Endothelial cell (in vitro differentiated cells): ENCODE measurements around the gene ZEB2. TPM values are rescaled to one million over a fixed set of nuclear protein-coding genes. Genes with fewer than 3 reads are reported as not detected.

Experiments
- DNase-seq: peaks from one replicate; pipeline ENCODE4 v3.0.0; 2021; ENCODE audit warnings: low spot score
- H3K27ac Mint-ChIP-seq: one replicate; pipeline ENCODE4 v1.8.0; 2021; ENCODE audit warnings: mixed read lengths, inconsistent platforms; ENCODE audit not compliant: unreplicated experiment
- H3K27me3 Mint-ChIP-seq: one replicate; pipeline ENCODE4 v1.8.0; 2021; ENCODE audit warnings: mild to moderate bottlenecking, moderate library complexity, mixed read lengths, inconsistent platforms; ENCODE audit not compliant: unreplicated experiment
- H3K36me3 Mint-ChIP-seq: one replicate; pipeline ENCODE4 v1.8.0; 2021; ENCODE audit warnings: mild to moderate bottlenecking, low read depth, mixed read lengths, inconsistent platforms; ENCODE audit not compliant: unreplicated experiment
- H3K4me1 Mint-ChIP-seq: one replicate; pipeline ENCODE4 v1.8.0; 2021; ENCODE audit warnings: mild to moderate bottlenecking, mixed read lengths, inconsistent platforms; ENCODE audit not compliant: unreplicated experiment
- H3K4me3 Mint-ChIP-seq: one replicate; pipeline ENCODE4 v1.8.0; 2021; ENCODE audit warnings: mild to moderate bottlenecking, mixed read lengths, inconsistent platforms; ENCODE audit not compliant: unreplicated experiment
- H3K9me3 Mint-ChIP-seq: one replicate; pipeline ENCODE4 v1.8.0; 2021; ENCODE audit warnings: mixed read lengths, inconsistent platforms; ENCODE audit not compliant: unreplicated experiment
- CTCF ChIP-seq: fragments of 200-600 bp; sonication (generic); IDR thresholded peaks from one replicate; pipeline ENCODE4 v1.5.0; 2021; ENCODE audit warnings: antibody characterized with exemption; ENCODE audit not compliant: unreplicated experiment
- total RNA-seq: library from RNA; stranded (reverse); fragmentation: NEBNext Ultra II Directional; extraction: Animal tissue kit (Norgen Biotek cat#: 25700); gene quantifications from one replicate; pipeline ENCODE4 v1.2.1, GENCODE V29; 2021; ENCODE audit not compliant: unreplicated experiment

The ZEB2 gene
- total RNA-seq, 1 donor from 2014 or later = 109 TPM

- Mint-ChIP-seq H3K4me3 (no peak overlapping the region), H3K9me3 (no peaks in the 10 kb centered on the region), H3K4me1 (peaks cover 15% of the 10 kb centered on the region), H3K27me3 (no peaks in the 10 kb centered on the region), H3K36me3 (peaks cover 6% of the 10 kb centered on the region), H3K27ac (no peak overlapping the region)
- no peak for TF ChIP-seq CTCF
- DNase-seq = no peak
Observed at GRCh38 chr2:144504218-144504641, 15.7 kb downstream of the ZEB2 start.

- Mint-ChIP-seq H3K4me1 (peaks cover 12% of the 10 kb centered on the region), H3K36me3 (peaks cover 2% of the 10 kb centered on the region), H3K4me3 (no peak overlapping the region), H3K27ac (no peak overlapping the region), H3K27me3 (no peaks in the 10 kb centered on the region), H3K9me3 (no peaks in the 10 kb centered on the region)
- DNase-seq = no peak
- TF ChIP-seq CTCF = no peak
Observed at GRCh38 chr2:144503242-144503641, 16.7 kb downstream of the ZEB2 start.

- Mint-ChIP-seq H3K9me3 (no peaks in the 10 kb centered on the region), H3K4me3 (no peak overlapping the region), H3K27ac (no peak overlapping the region), H3K4me1 (peaks cover 8% of the 10 kb centered on the region), H3K27me3 (no peaks in the 10 kb centered on the region), H3K36me3 (no peaks in the 10 kb centered on the region)
- TF ChIP-seq CTCF = no peak
- no peak for DNase-seq
Observed at GRCh38 chr2:144502369-144502768, 17.6 kb downstream of the ZEB2 start.

GRCh38 chr2:144501627-144502026 is 18.3 kb downstream of the ZEB2 start:
- no peak overlapping the region for H3K27ac Mint-ChIP-seq
- no peak for TF ChIP-seq CTCF
- no peak for DNase-seq
- no peak overlapping the region for H3K4me3 Mint-ChIP-seq
- peaks cover 8% of the 10 kb centered on the region for H3K4me1 Mint-ChIP-seq
- H3K36me3 Mint-ChIP-seq = no peaks in the 10 kb centered on the region
- H3K27me3 Mint-ChIP-seq = no peaks in the 10 kb centered on the region
- H3K9me3 Mint-ChIP-seq = no peaks in the 10 kb centered on the region

GRCh38 chr2:144501118-144501517 is 18.8 kb downstream of the ZEB2 start:
- TF ChIP-seq CTCF = no peak
- no peak overlapping the region for H3K27ac Mint-ChIP-seq

More at GRCh38 chr2:144501118-144501517, 18.8 kb downstream of the ZEB2 start:
- no peaks in the 10 kb centered on the region for H3K36me3 Mint-ChIP-seq
- H3K4me1 Mint-ChIP-seq = peaks cover 8% of the 10 kb centered on the region
- DNase-seq = no peak
- H3K27me3 Mint-ChIP-seq = no peaks in the 10 kb centered on the region
- no peaks in the 10 kb centered on the region for H3K9me3 Mint-ChIP-seq
- H3K4me3 Mint-ChIP-seq = no peak overlapping the region
